NCI-H1694 (cell line): ENCODE results near the gene HDAC11.
A peak's percentile ranks its signal among the peaks of the same experiment; 100 is the strongest.
"Not testable (repeated sequence)": the region's sequence is repeated elsewhere in the genome, so short reads cannot be mapped to it uniquely, and the experiment has no call there.

Experiments
- DNase-seq: peaks from one replicate; lab custom pipeline; 2025; lab: John Stamatoyannopoulos, UW

The HDAC11 gene

DNA sequence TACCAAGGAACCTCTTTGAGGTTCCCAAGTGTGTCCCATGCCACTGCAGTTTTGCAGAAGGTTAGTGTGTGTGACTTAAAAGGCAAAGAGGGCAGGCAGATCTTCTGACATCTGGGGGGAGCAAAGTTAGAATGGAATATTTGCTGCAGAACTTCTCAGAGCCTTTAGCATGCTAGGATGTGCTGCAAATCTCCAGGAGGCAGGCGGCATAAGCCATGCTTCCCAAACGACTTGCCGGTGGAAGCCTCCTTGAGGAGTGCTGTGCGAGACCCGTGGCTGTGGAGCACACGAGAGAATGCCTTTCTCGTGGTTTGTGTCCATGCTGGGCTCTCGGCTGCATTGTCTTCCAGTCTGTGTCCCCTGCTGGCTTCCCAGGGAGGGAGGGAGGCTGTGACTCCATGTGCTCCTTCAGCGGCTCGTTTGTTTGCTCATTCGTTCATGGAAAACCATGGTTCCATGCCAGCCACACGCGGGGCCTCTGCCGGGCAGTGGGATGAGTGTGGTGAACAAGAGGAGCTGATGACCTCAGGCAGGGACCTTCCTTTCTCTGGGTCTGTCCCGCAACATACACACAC lies 13.8 kb downstream of the HDAC11 start:
- DNase-seq: no peak

DNA sequence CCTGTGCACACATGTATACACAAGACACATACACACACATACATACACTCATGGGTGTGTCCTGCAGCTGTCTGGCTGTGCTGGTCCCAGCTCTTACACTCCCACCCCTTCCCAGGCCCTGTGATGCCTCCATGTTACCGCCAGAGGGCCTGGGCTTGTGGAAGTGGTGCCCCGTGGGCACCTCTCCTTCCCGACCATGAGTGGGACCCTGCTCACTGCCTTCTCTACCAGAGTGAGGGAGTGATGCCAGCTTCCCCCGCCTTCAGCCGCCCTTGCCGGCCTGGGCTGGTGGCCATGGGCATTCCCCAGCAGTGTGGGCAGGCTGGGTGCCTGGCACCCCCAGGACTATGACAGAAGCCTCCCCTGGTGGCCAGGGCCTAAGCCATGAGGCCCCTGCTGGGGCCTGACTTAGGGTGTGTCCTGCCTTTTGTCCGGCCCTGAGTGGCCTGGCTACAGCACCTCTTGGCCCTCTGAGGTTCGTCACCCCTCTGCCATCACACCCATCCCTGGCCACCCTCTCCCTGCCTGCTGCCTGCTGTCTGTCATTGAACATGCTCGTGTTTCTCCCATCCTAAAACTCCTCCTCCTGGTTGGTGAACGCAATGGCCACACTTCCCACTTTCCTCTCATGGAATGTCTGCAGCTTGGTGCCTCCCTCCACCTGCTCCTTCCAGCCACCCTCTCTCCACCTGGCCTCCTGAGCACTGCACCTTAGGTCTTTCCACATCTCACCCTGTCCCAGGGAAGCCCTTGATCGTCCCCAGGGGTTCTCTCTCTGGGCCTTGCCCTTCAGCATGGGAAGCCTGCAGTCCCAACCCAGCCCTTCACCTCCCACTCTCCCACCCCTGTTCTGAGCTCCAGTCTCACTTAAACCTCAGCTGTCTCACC lies 14.6 kb downstream of the HDAC11 start:
- DNase-seq: no peak

DNA sequence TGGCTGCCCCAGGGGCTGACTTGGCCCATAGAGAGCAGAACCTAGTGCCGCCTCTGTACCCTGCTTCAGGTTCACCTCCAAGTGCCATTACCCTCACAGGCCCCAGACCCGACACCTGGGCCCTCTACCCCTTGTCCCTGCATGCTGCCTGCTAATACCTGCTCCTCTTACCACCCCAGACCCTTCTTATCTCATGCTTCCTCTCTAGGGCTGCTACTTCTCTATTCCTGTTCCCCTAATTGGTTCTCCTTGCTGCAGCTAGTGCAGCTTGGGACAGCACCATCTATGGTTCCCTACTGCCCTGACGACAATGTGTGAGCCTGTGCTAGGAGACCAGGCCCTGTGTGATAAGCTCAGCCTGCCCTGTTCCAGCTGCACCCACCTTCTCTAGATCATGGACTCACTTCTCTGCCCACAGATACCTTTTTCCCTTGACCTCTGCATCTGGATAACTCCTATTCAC lies 15.3 kb downstream of the HDAC11 start:
- DNase-seq: no peak

DNA sequence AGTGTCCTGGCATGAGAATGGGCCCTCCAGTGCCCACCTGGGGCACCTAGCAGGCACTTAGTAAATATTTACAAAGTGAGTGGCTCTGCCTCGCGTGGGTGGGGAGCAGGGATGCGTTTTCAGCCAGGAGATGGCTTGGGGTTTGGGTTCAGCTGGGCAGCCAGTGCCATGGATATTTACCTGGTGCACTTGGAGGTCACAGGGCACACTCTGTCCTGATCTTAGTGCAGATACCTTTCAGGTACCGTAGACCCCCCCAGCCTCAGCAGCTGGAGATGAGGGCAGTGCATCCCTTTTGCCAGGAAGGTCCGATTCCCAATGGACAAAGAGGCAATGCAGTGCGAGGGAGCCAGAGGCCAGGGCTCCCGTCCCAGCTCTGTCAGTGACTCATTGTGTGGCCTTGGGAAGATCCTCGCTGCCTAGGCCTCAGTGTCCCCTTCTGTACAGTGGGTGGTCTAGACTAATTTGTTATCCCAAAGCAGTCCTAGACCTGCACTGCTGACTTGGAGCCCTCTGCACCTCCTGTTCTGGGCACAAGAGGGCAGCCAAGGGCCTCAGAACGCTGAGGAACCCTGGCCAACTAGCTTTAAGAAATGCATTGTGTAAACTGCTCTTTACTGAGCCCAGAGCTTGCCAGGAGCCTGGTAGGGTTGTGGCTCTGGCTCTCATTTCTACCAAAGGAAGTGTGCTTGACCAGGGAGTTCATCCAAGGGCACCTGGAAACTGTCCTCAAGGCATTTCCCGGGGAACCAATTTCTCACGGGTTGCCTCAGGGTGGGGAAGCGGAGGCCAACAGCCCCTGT lies 16.0 kb downstream of the HDAC11 start:
- DNase-seq: peak; percentile 44

DNA sequence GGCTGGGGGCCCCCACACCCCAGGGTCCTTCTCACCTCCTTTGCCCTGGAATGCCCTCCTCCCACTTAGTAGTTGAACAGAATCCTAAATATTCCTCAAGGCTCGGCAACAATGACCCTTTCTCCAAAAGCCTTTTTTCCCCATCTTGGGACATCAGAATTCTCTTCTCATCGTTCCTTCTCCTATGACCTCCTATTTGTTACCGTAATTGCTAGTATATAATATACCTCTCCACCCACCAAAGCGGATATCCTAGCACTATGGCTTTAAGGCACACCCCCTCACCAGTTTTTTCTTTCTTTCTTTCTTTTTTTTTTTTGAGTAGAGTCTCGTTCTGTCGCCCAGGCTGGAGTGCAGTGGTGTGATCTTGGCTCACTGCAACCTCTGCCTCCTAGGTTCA lies 16.8 kb downstream of the HDAC11 start:
- DNase-seq: no peak

DNA sequence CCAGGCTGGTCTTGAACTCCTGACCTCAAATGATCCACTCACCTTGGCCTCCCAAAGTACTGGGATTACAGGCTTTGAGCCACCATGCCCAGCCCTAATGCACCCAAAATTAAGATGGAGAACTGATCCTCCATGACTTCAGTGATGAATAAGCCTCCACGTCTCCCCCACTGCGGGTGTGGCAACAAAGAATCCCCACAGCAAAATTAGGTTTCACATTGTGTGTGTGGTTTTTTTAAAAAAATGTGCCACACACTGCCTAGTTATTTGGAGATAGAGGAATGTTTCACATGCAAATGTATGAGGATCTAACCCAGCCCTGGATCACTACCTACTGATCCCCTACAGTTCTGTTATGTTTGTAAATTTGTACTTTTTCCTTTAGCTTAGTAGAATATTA lies 17.3 kb downstream of the HDAC11 start:
- no peak for DNase-seq

DNA sequence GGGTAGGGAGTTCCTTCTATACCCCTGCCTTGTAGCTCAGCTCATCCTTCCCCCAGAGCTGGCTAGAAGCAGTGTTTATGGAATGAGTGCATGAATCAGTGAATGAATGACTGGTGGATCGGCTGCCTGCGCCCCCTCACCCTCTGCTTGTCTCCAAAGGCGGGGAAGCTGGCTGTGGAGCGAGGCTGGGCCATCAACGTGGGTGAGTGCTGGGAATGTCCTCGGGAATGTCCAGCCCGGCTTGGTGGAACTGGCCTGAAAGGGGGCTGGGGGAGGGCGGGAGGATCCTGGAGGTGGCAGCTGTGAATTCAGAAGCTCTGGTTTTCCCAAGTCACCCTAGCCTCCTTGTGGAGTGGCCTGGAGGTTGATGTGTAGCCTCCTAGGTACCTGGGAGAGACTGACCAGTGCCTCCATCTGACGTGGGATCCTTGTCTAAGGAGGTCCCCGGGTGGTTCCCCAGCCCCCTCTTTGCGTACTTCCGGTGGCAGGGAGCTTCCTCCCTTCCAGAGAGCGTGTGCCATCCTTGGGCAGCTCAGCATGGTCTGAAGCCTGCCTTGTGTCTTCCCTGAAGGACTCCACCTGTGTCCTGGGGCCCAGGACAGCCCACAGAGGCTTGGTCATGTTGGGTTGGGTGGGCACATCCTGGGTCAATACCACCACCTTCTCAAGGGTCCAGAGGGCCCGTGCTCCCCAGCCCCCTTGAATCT lies 18.4 kb downstream of the HDAC11 start:
- DNase-seq: no peak

DNA sequence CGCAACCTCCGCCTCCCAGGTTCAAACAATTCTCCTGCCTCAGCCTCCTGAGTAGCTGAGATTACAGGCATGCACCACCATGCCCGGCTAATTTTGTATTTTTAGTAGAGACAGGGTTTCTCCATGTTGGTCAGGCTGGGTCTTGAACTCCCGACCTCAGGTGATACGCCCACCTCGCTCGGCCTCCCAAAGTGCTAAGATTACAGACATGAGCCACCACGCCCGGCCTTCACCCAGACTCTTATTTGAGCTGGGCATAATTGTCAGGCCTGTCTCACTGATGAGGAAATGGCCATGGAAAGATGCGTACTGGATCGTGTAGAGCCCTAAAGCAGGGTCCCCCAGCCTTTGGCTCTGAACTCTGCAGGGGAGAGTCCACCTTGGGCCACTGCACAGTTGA lies 19.1 kb downstream of the HDAC11 start:
- DNase-seq: not testable (repeated sequence)

DNA sequence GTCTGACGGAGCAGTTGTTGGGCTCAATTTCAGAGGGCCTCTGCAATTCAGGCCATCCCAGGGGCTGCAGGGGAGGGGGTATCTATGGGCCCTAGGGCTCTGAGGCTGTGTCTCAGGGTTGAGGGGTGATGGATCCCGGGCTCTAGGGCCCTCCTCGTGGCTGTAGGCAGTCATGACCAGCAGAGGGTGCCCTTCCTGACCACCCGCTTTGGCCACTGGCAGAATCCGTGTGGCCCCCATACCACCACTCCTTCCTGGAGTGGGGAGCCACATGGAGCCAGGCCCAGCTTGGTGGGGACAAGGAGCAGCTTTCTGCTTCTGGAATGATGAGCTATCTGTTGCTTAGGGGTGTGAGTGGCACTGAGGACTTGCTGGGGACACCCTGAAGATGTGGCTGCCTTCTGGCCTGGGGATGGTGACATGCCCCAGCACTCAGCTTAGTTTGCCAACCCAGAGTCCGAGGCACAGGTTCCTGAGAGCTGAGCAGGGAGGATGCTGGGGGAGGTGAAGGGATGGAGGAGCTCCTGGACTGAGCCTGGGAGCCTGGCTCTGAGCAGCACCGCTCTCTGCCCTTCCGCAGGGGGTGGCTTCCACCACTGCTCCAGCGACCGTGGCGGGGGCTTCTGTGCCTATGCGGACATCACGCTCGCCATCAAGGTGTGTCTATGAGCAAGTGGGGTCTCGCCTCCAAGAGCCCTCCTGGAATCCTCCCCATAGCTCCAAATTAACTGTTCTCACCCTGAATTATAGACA lies 20.2 kb downstream of the HDAC11 start:
- no peak for DNase-seq

DNA sequence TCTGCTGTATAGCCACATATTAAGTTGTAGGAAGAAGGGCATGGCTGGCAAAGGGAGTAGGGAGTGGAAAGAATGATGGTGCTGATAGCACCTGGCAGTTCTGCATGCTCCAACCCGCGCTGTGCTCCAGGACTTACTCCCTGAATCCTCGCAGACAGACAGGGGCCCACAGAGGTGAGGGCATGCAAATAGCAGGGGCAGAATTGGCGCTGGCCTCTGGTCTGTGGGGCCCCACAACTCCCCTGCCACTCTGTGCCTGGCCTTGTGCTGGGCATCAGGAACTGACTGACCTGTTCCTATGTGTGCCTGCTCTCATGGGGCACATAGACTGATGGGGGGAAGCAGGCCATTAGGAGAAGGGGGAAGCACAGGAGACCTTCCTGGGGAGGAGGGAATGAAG lies 20.9 kb downstream of the HDAC11 start:
- DNase-seq: no peak

DNA sequence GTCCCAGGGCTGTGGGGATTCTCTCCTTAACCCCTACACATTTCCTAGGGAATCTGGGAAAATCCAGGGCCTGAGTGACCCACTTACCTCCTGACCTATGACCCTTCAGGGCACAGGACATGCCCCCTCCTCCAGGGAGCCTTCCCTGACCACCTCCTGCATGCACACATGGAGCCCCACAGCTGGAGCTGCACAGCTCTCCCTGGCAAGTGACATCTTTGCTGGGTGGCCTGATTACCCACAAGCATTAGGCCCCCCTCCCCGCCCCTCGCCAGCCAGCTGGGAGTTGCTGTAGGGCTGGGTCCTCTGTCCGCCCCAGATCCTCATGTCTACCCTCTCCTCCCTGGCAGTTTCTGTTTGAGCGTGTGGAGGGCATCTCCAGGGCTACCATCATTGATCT lies 21.4 kb downstream of the HDAC11 start:
- DNase-seq: no peak

DNA sequence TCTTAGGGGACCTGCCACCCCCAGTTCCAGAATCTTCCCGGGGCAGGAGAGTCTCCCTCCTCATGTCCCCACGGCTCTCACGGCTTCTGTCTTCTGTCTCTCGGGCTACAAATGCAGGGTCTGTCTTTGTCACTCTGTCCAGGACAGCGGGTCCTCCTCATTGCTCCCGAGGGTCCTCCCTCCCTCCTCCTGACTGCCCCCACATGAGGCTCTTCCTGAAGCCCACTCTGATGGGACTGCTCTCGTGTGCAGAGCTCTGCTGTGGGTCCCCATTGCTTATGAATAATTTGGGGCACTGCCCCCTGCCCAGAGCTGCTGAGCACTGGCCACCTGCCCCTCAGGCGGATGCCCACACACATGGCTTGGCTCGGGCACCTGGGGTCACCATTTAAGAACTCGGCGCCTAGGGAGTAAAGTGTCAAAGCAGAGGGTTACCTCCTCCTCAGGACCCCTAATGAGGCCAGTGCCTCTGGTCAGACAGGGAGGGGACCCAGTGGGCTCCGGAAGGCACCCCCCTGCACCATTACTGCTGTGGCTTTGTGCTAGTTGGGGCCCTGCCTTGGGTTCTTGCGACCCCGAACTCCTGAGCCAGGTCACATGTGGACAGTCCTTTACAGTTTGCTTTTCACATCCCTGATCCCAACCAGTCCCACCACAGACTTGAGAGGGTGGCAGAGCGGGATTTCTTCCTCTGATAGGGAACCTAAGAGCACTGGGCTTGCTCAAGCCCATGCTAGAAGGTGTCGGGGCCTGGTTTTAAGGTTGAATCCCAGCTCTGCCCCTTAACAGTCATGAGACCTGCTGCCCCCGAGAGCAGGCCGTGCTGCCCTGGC lies 22.1 kb downstream of the HDAC11 start:
- DNase-seq: no peak

DNA sequence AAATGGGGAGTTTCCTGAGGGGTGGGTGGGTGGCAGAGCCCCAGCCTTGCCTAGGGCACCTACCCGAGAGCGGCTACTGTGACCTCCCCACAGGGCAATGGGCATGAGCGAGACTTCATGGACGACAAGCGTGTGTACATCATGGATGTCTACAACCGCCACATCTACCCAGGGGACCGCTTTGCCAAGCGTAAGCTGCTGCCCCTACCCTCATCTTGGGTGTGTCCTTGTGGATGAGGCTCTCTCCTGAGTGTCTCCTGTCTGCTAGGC lies 22.6 kb downstream of the HDAC11 start:
- DNase-seq: no peak

DNA sequence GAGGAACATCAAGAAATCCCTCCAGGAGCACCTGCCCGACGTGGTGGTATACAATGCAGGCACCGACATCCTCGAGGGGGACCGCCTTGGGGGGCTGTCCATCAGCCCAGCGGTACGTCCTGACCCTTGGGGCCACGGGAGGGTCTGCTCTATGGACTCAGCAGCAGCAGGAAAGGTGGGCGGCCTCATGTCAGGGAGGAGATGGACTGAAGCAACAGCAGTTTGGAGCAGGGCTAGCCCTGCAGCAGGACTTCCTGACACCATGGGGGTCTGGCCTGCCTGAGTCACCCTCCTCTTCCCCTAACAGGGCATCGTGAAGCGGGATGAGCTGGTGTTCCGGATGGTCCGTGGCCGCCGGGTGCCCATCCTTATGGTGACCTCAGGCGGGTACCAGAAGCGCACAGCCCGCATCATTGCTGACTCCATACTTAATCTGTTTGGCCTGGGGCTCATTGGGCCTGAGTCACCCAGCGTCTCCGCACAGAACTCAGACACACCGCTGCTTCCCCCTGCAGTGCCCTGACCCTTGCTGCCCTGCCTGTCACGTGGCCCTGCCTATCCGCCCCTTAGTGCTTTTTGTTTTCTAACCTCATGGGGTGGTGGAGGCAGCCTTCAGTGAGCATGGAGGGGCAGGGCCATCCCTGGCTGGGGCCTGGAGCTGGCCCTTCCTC lies 24.2 kb downstream of the HDAC11 start:
- DNase-seq: no peak

DNA sequence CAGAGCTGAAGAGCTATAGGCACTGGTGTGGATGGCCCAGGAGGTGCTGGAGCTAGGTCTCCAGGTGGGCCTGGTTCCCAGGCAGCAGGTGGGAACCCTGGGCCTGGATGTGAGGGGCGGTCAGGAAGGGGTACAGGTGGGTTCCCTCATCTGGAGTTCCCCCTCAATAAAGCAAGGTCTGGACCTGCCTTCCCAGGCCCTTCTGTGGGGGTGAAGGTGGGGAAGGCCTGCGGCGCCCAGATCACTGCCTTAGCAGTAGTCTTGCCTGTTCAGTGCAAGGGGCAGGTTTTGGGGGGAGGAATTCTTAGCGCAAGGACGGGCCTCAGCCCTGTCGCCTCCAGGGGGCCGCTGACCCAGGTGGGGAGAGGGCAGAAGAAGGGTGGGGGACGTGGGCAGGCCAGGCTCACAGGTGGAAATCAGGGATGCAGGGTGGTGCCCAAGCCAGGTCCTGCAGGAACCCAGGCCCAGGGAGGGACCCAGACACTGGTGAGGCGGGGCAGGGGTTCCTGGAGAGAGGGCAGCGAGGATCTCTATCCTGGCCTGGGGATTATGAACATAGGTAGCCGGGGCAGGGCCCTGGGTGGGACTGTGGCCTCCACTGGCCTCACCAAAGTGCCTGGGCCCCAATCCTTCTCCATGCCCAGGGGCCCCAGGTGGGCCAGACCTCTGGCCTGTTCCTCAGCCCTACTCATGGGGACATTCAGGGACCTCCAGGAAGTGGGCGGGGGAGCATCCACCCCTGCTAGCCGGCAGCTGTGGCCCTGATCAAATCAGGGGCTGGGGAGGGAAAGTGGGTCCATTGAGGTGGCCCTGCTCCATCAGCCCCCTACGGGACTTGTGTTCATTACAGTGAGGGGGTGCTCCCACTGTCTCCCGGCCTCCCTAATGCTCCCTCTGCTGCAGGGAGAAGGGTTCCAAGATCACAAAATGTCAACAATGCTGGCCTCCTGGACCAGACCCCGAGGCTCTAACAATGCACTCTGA lies 25.3 kb downstream of the HDAC11 start:
- DNase-seq: no peak

DNA sequence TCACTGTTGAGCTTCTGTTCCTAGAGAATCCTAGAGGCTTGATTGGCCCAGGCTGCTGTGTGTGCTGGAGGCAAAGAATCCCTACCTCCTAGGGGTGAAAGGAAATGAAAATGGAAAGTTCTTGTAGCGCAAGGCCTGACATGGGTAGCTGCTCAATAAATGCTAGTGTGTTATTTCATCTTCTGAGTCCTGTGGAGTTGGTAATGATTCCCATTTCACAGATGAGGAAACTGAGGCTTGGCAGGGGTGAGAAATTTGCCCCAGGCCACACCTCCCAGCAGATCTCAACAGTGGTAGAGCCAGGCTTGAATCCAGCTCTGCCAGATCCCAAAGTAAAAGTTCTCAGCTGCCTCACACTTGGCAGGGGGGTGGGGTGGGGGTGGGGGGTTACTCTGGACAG lies 26.1 kb downstream of the HDAC11 start:
- no peak for DNase-seq

DNA sequence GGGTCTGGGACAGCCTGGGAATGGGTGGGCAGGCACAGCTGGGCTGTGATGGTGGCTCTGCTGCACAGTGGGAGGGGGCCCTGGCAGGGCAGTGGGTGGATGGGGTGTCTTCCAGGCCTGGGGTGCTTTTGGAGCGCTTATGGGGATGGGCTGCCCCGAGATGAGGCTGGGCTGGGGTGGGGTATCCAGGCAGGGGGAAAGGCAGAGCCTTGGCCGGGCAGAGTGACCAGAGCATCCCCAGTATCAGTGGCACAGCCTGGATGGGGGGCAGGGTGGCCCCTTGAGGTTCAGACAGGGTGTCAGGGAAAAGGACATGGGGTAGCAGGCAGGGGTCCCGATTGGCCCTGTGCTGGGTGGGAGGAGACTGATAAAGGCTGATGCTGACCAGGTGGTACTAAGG lies 26.6 kb downstream of the HDAC11 start:
- no peak for DNase-seq

DNA sequence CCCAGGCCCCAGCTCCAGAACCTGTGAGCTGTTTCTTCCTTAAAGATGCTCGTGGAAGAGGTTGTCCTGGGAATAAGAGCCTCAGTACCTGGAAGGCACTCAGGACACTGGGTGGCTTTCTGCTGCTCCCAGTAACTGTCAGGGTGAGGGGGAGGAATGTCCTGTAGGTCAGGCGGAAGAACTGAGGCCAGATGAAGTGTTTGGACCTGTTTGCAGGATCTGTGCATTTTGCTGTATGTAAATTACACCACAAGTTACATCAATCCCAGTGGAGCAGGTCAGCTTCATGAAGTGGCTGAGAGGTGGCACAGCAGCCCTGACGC lies 27.1 kb downstream of the HDAC11 start:
- no peak for DNase-seq
